ENCODE measurements around the gene SLC25A5.

GRCh38 chrX:119419898-119420297 is 48.3 kb upstream of the SLC25A5 start:
- TF ChIP-seq SP1 (IDR thresholded peaks at IDR 0.05) (no peak), CTCF (IDR thresholded peaks at IDR 0.05; ENCODE audit: low read depth, low read length, missing input control) (no peak), HNF4G (IDR thresholded peaks at IDR 0.05) (no peak)
